GM18951 (cell line): ENCODE data around the gene SLC36A3.
"Not testable (repeated sequence)": the region's sequence is repeated elsewhere in the genome, so short reads cannot be mapped to it uniquely, and the experiment has no call there.

Experiments used
- POLR2A ChIP-seq: IDR thresholded peaks from 4 replicates; pipeline ENCODE4 v1.6.1; 2011; ENCODE audit warnings: mild to moderate bottlenecking; ENCODE audit not compliant: insufficient read length, insufficient read depth; ENCODE audit errors: extremely low read depth
- in situ Hi-C: fragments of 300-500 bp; cut with MboI; formaldehyde crosslinking; loops from one replicate; pipeline ENCODE4 v1.12.0; 2022; ENCODE audit warnings: low sequenced_read_pairs, mixed read lengths, inconsistent platforms; ENCODE audit not compliant: unreplicated experiment

The SLC36A3 gene

GRCh38 chr5:151318850-151319732, 15.5 kb upstream of the SLC36A3 start:
- in situ Hi-C loops: no loop called here

GRCh38 chr5:151317871-151318270, 14.3 kb upstream of the SLC36A3 start:
- in situ Hi-C loops: no loop called here
- TF ChIP-seq POLR2A: no peak

More at GRCh38 chr5:151318850-151319732, 15.5 kb upstream of the SLC36A3 start:
- no peak for TF ChIP-seq POLR2A

GRCh38 chr5:151315998-151316597, 12.5 kb upstream of the SLC36A3 start:
- in situ Hi-C loops: no loop called here
- TF ChIP-seq POLR2A: no peak

- TF ChIP-seq POLR2A: no peak
- in situ Hi-C loops: no loop called here
These were observed 9.8 kb upstream of the SLC36A3 start for GRCh38 chr5:151313357-151313756.

- in situ Hi-C loops: no loop called here
- no peak for TF ChIP-seq POLR2A
These were observed 9.3 kb upstream of the SLC36A3 start for GRCh38 chr5:151312756-151313324.

- no peak for TF ChIP-seq POLR2A
- in situ Hi-C loops: no loop called here
These were observed 7.4 kb upstream of the SLC36A3 start for GRCh38 chr5:151310932-151311331.

- in situ Hi-C loops: not testable (repeated sequence)
These were observed 6.3 kb upstream of the SLC36A3 start for GRCh38 chr5:151309821-151310220.

GRCh38 chr5:151309266-151309665, 5.7 kb upstream of the SLC36A3 start:
- in situ Hi-C loops: not testable (repeated sequence)

GRCh38 chr5:151298063-151298855, 5.3 kb downstream of the SLC36A3 start:
- no peak for TF ChIP-seq POLR2A
- in situ Hi-C loops: no loop called here

GRCh38 chr5:151296974-151297373, 6.6 kb downstream of the SLC36A3 start:
- in situ Hi-C loops: no loop called here
- no peak for TF ChIP-seq POLR2A

- no peak for TF ChIP-seq POLR2A
- in situ Hi-C loops: no loop called here
These were observed 7.1 kb downstream of the SLC36A3 start for GRCh38 chr5:151296478-151296830.

GRCh38 chr5:151295791-151296477, 7.6 kb downstream of the SLC36A3 start:
- no peak for TF ChIP-seq POLR2A
- in situ Hi-C loops: no loop called here

- TF ChIP-seq POLR2A: no peak
- in situ Hi-C loops: no loop called here
These were observed 8.4 kb downstream of the SLC36A3 start for GRCh38 chr5:151295138-151295537.
